ENCODE results near the gene LRRC4C.

The LRRC4C gene

GRCh38 chr11:41333357-41333756 is 126.1 kb downstream of the LRRC4C start:
- TF ChIP-seq CTCF (IDR thresholded peaks at IDR 0.05), result no peak
- H3K27ac ChIP-seq, result no peak overlapping the region

DNA sequence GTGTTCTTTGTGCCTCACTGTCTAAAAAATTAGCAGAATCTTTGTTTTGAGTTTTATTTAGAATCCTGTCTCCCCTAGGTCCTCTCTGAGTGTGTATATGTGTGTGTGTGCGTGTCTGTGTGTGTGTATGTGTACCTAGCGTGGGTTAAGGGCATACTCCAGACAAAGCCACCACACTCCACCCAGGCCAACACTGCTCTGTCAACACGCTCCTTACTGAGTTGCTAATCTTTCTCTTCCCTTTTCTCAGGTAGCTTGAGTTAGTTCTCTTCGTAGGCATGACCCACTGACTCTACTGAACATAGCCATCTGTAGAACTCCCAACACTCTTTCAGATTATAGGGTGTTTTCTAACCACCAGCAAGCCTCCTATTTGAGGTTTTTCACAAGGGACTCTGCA is 131.1 kb downstream of the LRRC4C start:
- no peak overlapping the region for H3K27ac ChIP-seq
- TF ChIP-seq CTCF (IDR thresholded peaks at IDR 0.05) (no peak), ZFX (IDR thresholded peaks at IDR 0.05; ENCODE audit: borderline replicate concordance) (no peak)

- no peak overlapping the region for H3K27ac ChIP-seq
- TF ChIP-seq ZFX (IDR thresholded peaks at IDR 0.05; ENCODE audit: borderline replicate concordance) (no peak), CTCF (IDR thresholded peaks at IDR 0.05) (no peak)
Measured at GRCh38 chr11:41323446-41323845, 136.0 kb downstream of the LRRC4C start.

DNA sequence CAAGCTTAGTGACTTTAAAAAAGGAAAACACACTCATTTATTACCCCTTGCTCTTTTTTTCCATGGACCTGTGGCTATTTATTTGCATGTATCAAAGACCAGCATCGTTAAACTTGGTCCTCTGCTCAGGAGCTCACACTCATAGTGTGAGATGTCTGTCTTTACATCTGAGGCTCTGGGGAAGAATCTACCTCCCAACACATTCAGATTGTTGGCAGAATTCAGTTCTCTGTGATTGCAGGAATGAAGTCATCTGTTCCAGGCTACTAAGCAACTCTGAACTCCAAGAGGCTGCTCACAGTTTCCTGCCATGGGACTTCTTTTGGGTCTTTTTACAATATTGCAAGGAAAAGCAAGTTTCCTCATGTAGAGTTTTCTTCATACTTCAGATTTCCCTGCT is 138.8 kb downstream of the LRRC4C start:
- TF ChIP-seq ZFX (IDR thresholded peaks at IDR 0.05; ENCODE audit: borderline replicate concordance), result no peak
- no peak for TF ChIP-seq CTCF (IDR thresholded peaks at IDR 0.05)
- H3K27ac ChIP-seq, result no peak overlapping the region

- TF ChIP-seq CTCF (IDR thresholded peaks at IDR 0.05), result no peak
- TF ChIP-seq ZFX (IDR thresholded peaks at IDR 0.05; ENCODE audit: borderline replicate concordance), result no peak
- no peak overlapping the region for H3K27ac ChIP-seq
Measured at GRCh38 chr11:41320238-41320637, 139.2 kb downstream of the LRRC4C start.

DNA sequence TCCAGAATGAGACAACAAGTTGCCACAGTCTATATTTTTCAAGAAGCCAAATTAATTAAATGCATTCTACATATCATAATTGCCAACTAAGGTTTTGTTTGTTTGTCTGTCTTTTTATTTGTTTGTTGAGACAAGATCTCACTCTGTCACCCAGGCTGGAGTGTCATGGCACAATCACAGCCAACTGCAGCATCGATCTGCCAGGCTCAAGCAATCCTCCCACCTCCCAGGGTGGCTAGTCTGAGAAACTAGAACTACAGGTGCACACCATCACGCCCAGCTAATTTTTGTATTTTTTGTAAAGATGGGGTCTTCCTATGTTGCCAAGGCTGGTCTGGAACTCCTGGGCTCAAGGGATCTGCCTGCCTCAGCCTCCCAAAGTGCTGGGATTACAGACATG is 140.0 kb downstream of the LRRC4C start:
- no peak overlapping the region for H3K27ac ChIP-seq
- TF ChIP-seq CTCF (IDR thresholded peaks at IDR 0.05) (no peak), ZFX (IDR thresholded peaks at IDR 0.05; ENCODE audit: borderline replicate concordance) (no peak)

- TF ChIP-seq CTCF (IDR thresholded peaks at IDR 0.05) (no peak), ZFX (IDR thresholded peaks at IDR 0.05; ENCODE audit: borderline replicate concordance) (no peak)
Measured at GRCh38 chr11:41316751-41317150, 142.7 kb downstream of the LRRC4C start.

More at GRCh38 chr11:41316751-41317150, 142.7 kb downstream of the LRRC4C start:
- no peak overlapping the region for H3K27ac ChIP-seq

All from 22Rv1 (cell line).